ENCODE measurements around the gene CCDC14.

DNA sequence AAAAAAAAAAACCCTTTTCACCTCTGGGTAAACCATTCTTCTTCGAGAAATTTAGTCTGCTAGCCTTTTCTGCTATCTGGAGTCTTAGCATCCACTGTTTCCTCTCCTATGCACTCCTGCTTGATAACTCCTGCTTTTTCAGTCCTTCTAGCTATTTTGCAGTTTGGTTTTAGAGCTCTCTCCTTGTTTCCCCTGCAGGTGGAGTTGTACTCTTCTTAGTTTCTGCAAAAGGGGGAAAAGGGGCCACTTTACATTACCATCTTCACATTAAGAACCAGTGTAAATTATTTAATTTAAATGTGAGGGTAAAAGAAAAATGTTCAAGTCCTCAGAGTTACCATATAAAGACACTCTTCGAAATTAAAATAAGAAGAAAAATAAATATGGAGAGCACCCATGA, 53.3 kb downstream of the CCDC14 start:
- TF ChIP-seq, protein P1, sequence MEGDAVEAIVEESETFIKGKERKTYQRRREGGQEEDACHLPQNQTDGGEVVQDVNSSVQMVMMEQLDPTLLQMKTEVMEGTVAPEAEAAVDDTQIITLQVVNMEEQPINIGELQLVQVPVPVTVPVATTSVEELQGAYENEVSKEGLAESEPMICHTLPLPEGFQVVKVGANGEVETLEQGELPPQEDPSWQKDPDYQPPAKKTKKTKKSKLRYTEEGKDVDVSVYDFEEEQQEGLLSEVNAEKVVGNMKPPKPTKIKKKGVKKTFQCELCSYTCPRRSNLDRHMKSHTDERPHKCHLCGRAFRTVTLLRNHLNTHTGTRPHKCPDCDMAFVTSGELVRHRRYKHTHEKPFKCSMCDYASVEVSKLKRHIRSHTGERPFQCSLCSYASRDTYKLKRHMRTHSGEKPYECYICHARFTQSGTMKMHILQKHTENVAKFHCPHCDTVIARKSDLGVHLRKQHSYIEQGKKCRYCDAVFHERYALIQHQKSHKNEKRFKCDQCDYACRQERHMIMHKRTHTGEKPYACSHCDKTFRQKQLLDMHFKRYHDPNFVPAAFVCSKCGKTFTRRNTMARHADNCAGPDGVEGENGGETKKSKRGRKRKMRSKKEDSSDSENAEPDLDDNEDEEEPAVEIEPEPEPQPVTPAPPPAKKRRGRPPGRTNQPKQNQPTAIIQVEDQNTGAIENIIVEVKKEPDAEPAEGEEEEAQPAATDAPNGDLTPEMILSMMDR (IDR thresholded peaks at IDR 0.05) = no peak
- no peak for TF ChIP-seq POLR2A (IDR thresholded peaks at IDR 0.05)
